HEK293 (cell line): Measurements from ENCODE around the gene COL19A1.

ENCODE experiments used
- PBX3 ChIP-seq: sonication (generic); formaldehyde crosslinking; IDR thresholded peaks from 2 replicates; pipeline ENCODE4 v1.8.1; 2022; ENCODE audit warnings: mild to moderate bottlenecking, moderate library complexity, missing genetic modification reagents
- TRIM28 ChIP-seq: IDR thresholded peaks from 2 replicates; pipeline ENCODE4 v1.6.1; 2011; ENCODE audit warnings: low read length, control low read depth, borderline replicate concordance
- ZNF121 ChIP-seq: fragments of 450-650 bp; formaldehyde crosslinking; IDR thresholded peaks from 2 replicates; pipeline ENCODE4 v1.5.1; 2016; ENCODE audit warnings: missing biosample characterization, missing genetic modification characterization
- ZNF350 ChIP-seq: fragments of 450-650 bp; formaldehyde crosslinking; IDR thresholded peaks from 2 replicates; pipeline ENCODE4 v1.5.0; 2017; ENCODE audit warnings: missing biosample characterization, mild to moderate bottlenecking, missing genetic modification characterization
- ZNF510 ChIP-seq: fragments of 450-650 bp; formaldehyde crosslinking; IDR thresholded peaks from 2 replicates; pipeline ENCODE4 v1.5.1; 2018; ENCODE audit warnings: mild to moderate bottlenecking, missing genetic modification characterization, missing biosample characterization; ENCODE audit not compliant: insufficient replicate concordance
- TF ChIP-seq, protein P1 (sequence below): fragments of 450-650 bp; formaldehyde crosslinking; IDR thresholded peaks from 2 replicates; pipeline ENCODE4 v1.5.1; 2016; ENCODE audit warnings: missing biosample characterization, missing genetic modification characterization

DNA sequence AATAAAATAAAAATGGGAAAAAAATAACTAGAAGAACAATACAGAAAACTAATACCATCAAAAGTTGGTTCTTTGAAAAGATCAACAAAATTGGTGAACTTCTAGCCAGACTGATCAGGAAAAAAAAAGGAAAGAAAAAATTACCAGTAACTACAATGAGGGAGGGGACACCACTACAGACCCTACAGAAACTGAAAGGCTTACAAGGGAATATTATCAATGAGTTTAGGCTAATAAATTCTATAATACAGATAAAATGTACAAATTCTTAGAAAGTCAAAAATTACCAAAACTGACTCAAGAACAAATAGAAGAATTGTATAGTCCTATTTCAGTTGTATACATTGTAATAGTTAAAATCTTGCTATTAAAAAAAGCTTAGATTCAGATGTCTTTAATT is 141.8 kb downstream of the COL19A1 start:
- TF ChIP-seq, protein P1, sequence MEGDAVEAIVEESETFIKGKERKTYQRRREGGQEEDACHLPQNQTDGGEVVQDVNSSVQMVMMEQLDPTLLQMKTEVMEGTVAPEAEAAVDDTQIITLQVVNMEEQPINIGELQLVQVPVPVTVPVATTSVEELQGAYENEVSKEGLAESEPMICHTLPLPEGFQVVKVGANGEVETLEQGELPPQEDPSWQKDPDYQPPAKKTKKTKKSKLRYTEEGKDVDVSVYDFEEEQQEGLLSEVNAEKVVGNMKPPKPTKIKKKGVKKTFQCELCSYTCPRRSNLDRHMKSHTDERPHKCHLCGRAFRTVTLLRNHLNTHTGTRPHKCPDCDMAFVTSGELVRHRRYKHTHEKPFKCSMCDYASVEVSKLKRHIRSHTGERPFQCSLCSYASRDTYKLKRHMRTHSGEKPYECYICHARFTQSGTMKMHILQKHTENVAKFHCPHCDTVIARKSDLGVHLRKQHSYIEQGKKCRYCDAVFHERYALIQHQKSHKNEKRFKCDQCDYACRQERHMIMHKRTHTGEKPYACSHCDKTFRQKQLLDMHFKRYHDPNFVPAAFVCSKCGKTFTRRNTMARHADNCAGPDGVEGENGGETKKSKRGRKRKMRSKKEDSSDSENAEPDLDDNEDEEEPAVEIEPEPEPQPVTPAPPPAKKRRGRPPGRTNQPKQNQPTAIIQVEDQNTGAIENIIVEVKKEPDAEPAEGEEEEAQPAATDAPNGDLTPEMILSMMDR (tag by site-specific recombination): no peak
- TF ChIP-seq ZNF510: no peak
- TF ChIP-seq ZNF121: no peak
- TF ChIP-seq ZNF350: no peak
- no peak for TF ChIP-seq TRIM28
- no peak for TF ChIP-seq PBX3 (CRISPR knock-in tag)
